ENCODE measurements around the gene MPC2.
A peak's percentile ranks its signal among the peaks of the same experiment; 100 is the strongest.

The MPC2 gene

GRCh38 chr1:167936930-167937708 is at the start of gene MPC2:
Gene MPC2, minus strand, starts transcription at chr1:167937072. Its CDS starts 1,231 bp downstream, at chr1:167935841.
- Histone ChIP-seq H3K36me3 (ENCODE audit: insufficient read depth, insufficient read length, low read length) (peaks cover 2% of the 10 kb centered on the region), H3K4me3 (ENCODE audit: insufficient read length, low read depth) (peak within 1 kb of the TSS; percentile 95), H3K4me1 (ENCODE audit: insufficient read depth, insufficient read length) (no peaks in the 10 kb centered on the region), H3K9me3 (ENCODE audit: insufficient read depth, low read length) (no peaks in the 10 kb centered on the region), H3K9ac (ENCODE audit: insufficient read length, low read depth) (peak within 1 kb of the TSS; percentile 95), H3K27me3 (ENCODE audit: insufficient read depth, insufficient read length) (no peaks in the 10 kb centered on the region)
- DNase-seq (ENCODE audit: low read depth, low spot score) = peak; percentile 47
- TF ChIP-seq ZNF274 (IDR thresholded peaks at IDR 0.05; ENCODE audit: low read depth, low read length) (no peak), SUZ12 (IDR thresholded peaks at IDR 0.05; ENCODE audit: extremely low read depth, insufficient read depth, insufficient read length) (no peak), YY1 (IDR thresholded peaks at IDR 0.05; ENCODE audit: insufficient read depth, insufficient read length) (no peak)

- H3K27me3 ChIP-seq (ENCODE audit: insufficient read depth, insufficient read length) = no peaks in the 10 kb centered on the region
- TF ChIP-seq YY1 (IDR thresholded peaks at IDR 0.05; ENCODE audit: insufficient read depth, insufficient read length) (no peak), SUZ12 (IDR thresholded peaks at IDR 0.05; ENCODE audit: extremely low read depth, insufficient read depth, insufficient read length) (no peak), ZNF274 (IDR thresholded peaks at IDR 0.05; ENCODE audit: low read depth, low read length) (no peak)
- H3K36me3 ChIP-seq (ENCODE audit: insufficient read depth, insufficient read length, low read length) = no peaks in the 10 kb centered on the region
- H3K9ac ChIP-seq (ENCODE audit: insufficient read length, low read depth) = no peak overlapping the region
- no peak for DNase-seq (ENCODE audit: low read depth, low spot score)
- no peaks in the 10 kb centered on the region for H3K9me3 ChIP-seq (ENCODE audit: insufficient read depth, low read length)
- no peak overlapping the region for H3K4me3 ChIP-seq (ENCODE audit: insufficient read length, low read depth)
- no peaks in the 10 kb centered on the region for H3K4me1 ChIP-seq (ENCODE audit: insufficient read depth, insufficient read length)
These were observed 48.1 kb upstream of the MPC2 start for GRCh38 chr1:167984886-167985489.

GRCh38 chr1:167983797-167984420 is 47.0 kb upstream of the MPC2 start:
- TF ChIP-seq ZNF274 (IDR thresholded peaks at IDR 0.05; ENCODE audit: low read depth, low read length) (no peak), YY1 (IDR thresholded peaks at IDR 0.05; ENCODE audit: insufficient read depth, insufficient read length) (no peak), SUZ12 (IDR thresholded peaks at IDR 0.05; ENCODE audit: extremely low read depth, insufficient read depth, insufficient read length) (no peak)
- peaks cover under 1% of the 10 kb centered on the region for H3K36me3 ChIP-seq (ENCODE audit: insufficient read depth, insufficient read length, low read length)
- no peak overlapping the region for H3K9ac ChIP-seq (ENCODE audit: insufficient read length, low read depth)
- no peaks in the 10 kb centered on the region for H3K4me1 ChIP-seq (ENCODE audit: insufficient read depth, insufficient read length)
- no peaks in the 10 kb centered on the region for H3K27me3 ChIP-seq (ENCODE audit: insufficient read depth, insufficient read length)
- no peaks in the 10 kb centered on the region for H3K9me3 ChIP-seq (ENCODE audit: insufficient read depth, low read length)
- no peak for DNase-seq (ENCODE audit: low read depth, low spot score)
- H3K4me3 ChIP-seq (ENCODE audit: insufficient read length, low read depth) = no peak overlapping the region

DNA sequence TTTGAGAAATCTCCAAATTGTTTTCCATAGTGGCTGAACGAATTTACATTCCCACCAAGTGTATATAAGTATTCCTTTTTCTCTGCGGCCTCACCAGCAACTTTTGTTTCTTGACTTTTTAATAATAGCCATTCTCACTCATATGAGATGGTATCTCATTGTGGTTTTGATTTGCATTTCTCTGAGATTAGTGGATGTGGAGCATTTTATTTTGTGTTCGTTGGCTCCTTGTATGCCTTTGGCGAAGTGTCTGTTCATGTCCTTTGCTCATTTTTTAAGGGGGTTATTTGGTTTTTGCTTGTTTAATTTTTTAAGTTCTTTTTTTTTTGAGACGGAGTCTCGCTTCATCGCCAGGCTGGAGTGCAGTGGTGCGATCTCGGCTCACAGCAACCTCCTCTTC is 45.1 kb upstream of the MPC2 start:
- Histone ChIP-seq H3K9ac (ENCODE audit: insufficient read length, low read depth) (no peak overlapping the region), H3K4me3 (ENCODE audit: insufficient read length, low read depth) (no peak overlapping the region), H3K9me3 (ENCODE audit: insufficient read depth, low read length) (no peaks in the 10 kb centered on the region), H3K4me1 (ENCODE audit: insufficient read depth, insufficient read length) (no peaks in the 10 kb centered on the region), H3K36me3 (ENCODE audit: insufficient read depth, insufficient read length, low read length) (peaks cover 5% of the 10 kb centered on the region), H3K27me3 (ENCODE audit: insufficient read depth, insufficient read length) (no peaks in the 10 kb centered on the region)
- TF ChIP-seq ZNF274 (IDR thresholded peaks at IDR 0.05; ENCODE audit: low read depth, low read length) = no peak
- no peak for TF ChIP-seq SUZ12 (IDR thresholded peaks at IDR 0.05; ENCODE audit: extremely low read depth, insufficient read depth, insufficient read length)
- no peak for TF ChIP-seq YY1 (IDR thresholded peaks at IDR 0.05; ENCODE audit: insufficient read depth, insufficient read length)
- DNase-seq (ENCODE audit: low read depth, low spot score) = no peak

- TF ChIP-seq SUZ12 (IDR thresholded peaks at IDR 0.05; ENCODE audit: extremely low read depth, insufficient read depth, insufficient read length) (no peak), ZNF274 (IDR thresholded peaks at IDR 0.05; ENCODE audit: low read depth, low read length) (no peak), YY1 (IDR thresholded peaks at IDR 0.05; ENCODE audit: insufficient read depth, insufficient read length) (no peak)
These were observed 40.4 kb upstream of the MPC2 start for GRCh38 chr1:167977245-167977644.

DNA sequence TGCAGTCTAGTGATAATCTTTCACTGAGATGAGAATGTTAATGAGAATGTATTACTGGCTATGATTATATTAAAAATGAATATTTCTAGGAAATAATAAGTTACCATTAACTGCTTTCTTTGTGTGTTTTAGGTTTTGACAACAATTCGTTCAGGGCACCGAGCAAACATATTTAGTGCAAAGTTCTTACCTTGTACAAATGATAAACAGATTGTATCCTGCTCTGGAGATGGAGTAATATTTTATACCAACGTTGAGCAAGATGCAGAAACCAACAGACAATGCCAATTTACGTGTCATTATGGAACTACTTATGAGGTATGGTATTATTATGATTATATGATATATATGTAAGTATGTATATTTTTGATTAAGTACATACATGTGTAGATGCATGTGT is 37.8 kb upstream of the MPC2 start:
- peaks cover 28% of the 10 kb centered on the region for H3K36me3 ChIP-seq (ENCODE audit: insufficient read depth, insufficient read length, low read length)
- TF ChIP-seq ZNF274 (IDR thresholded peaks at IDR 0.05; ENCODE audit: low read depth, low read length) = no peak
- no peak for TF ChIP-seq SUZ12 (IDR thresholded peaks at IDR 0.05; ENCODE audit: extremely low read depth, insufficient read depth, insufficient read length)
- no peak for TF ChIP-seq YY1 (IDR thresholded peaks at IDR 0.05; ENCODE audit: insufficient read depth, insufficient read length)
- H3K27me3 ChIP-seq (ENCODE audit: insufficient read depth, insufficient read length) = no peaks in the 10 kb centered on the region
- no peak for DNase-seq (ENCODE audit: low read depth, low spot score)
- H3K4me1 ChIP-seq (ENCODE audit: insufficient read depth, insufficient read length) = no peaks in the 10 kb centered on the region
- no peak overlapping the region for H3K4me3 ChIP-seq (ENCODE audit: insufficient read length, low read depth)
- 0 out of 2 replicates have a peak, but pooled peaks cover 3% of the 10 kb centered on the region for H3K9me3 ChIP-seq (ENCODE audit: insufficient read depth, low read length)
- H3K9ac ChIP-seq (ENCODE audit: insufficient read length, low read depth) = no peak overlapping the region

More at GRCh38 chr1:167977245-167977644, 40.4 kb upstream of the MPC2 start:
- Histone ChIP-seq H3K36me3 (ENCODE audit: insufficient read depth, insufficient read length, low read length) (peaks cover 23% of the 10 kb centered on the region), H3K4me3 (ENCODE audit: insufficient read length, low read depth) (no peak overlapping the region), H3K9me3 (ENCODE audit: insufficient read depth, low read length) (0 out of 2 replicates have a peak, but pooled peaks cover 3% of the 10 kb centered on the region), H3K9ac (ENCODE audit: insufficient read length, low read depth) (no peak overlapping the region), H3K27me3 (ENCODE audit: insufficient read depth, insufficient read length) (no peaks in the 10 kb centered on the region), H3K4me1 (ENCODE audit: insufficient read depth, insufficient read length) (no peaks in the 10 kb centered on the region)
- DNase-seq (ENCODE audit: low read depth, low spot score) = no peak

- Histone ChIP-seq H3K4me3 (ENCODE audit: insufficient read length, low read depth) (no peak overlapping the region), H3K27me3 (ENCODE audit: insufficient read depth, insufficient read length) (no peaks in the 10 kb centered on the region), H3K4me1 (ENCODE audit: insufficient read depth, insufficient read length) (no peaks in the 10 kb centered on the region), H3K9me3 (ENCODE audit: insufficient read depth, low read length) (0 out of 2 replicates have a peak, but pooled peaks cover 3% of the 10 kb centered on the region), H3K9ac (ENCODE audit: insufficient read length, low read depth) (no peak overlapping the region), H3K36me3 (ENCODE audit: insufficient read depth, insufficient read length, low read length) (peaks cover 27% of the 10 kb centered on the region)
- TF ChIP-seq YY1 (IDR thresholded peaks at IDR 0.05; ENCODE audit: insufficient read depth, insufficient read length) (no peak), ZNF274 (IDR thresholded peaks at IDR 0.05; ENCODE audit: low read depth, low read length) (no peak), SUZ12 (IDR thresholded peaks at IDR 0.05; ENCODE audit: extremely low read depth, insufficient read depth, insufficient read length) (no peak)
- no peak for DNase-seq (ENCODE audit: low read depth, low spot score)
These were observed 37.0 kb upstream of the MPC2 start for GRCh38 chr1:167973832-167974231.
